ENCODE results near the gene DCLRE1A.

- TF ChIP-seq, protein P1, sequence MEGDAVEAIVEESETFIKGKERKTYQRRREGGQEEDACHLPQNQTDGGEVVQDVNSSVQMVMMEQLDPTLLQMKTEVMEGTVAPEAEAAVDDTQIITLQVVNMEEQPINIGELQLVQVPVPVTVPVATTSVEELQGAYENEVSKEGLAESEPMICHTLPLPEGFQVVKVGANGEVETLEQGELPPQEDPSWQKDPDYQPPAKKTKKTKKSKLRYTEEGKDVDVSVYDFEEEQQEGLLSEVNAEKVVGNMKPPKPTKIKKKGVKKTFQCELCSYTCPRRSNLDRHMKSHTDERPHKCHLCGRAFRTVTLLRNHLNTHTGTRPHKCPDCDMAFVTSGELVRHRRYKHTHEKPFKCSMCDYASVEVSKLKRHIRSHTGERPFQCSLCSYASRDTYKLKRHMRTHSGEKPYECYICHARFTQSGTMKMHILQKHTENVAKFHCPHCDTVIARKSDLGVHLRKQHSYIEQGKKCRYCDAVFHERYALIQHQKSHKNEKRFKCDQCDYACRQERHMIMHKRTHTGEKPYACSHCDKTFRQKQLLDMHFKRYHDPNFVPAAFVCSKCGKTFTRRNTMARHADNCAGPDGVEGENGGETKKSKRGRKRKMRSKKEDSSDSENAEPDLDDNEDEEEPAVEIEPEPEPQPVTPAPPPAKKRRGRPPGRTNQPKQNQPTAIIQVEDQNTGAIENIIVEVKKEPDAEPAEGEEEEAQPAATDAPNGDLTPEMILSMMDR (IDR thresholded peaks at IDR 0.05; ENCODE audit: poor library complexity), result no peak
- TF ChIP-seq EZH2 (IDR thresholded peaks at IDR 0.05; ENCODE audit: borderline replicate concordance) (no peak), EZH2phosphoT487 (IDR thresholded peaks at IDR 0.05; ENCODE audit: low read depth, severe bottlenecking, unreplicated experiment) (no peak)
Observed at GRCh38 chr10:113899952-113900598, 46.2 kb upstream of the DCLRE1A start.
